GM21528 (cell line): ENCODE data around the gene AAGAB.

Experiments
- ATAC-seq: cut with Tn5 transposase; IDR thresholded peaks from one replicate; pipeline ENCODE4 v1.9.1; 2021; ENCODE audit warnings: mild to moderate bottlenecking, moderate library complexity; ENCODE audit not compliant: unreplicated experiment, low FRiP score

The AAGAB gene

GRCh38 chr15:67174864-67175573 lies 79.4 kb downstream of the AAGAB start:
- no peak for ATAC-seq

GRCh38 chr15:67174446-67174845 lies 80.0 kb downstream of the AAGAB start:
- no peak for ATAC-seq

- no peak for ATAC-seq
Observed at GRCh38 chr15:67173786-67174185, 80.7 kb downstream of the AAGAB start.

- no peak for ATAC-seq
Observed at GRCh38 chr15:67173005-67173404, 81.5 kb downstream of the AAGAB start.

- no peak for ATAC-seq
Observed at GRCh38 chr15:67172172-67172571, 82.3 kb downstream of the AAGAB start.

- no peak for ATAC-seq
Observed at GRCh38 chr15:67171471-67171870, 83.0 kb downstream of the AAGAB start.

- ATAC-seq, result no peak
Observed at GRCh38 chr15:67170143-67170925, 84.1 kb downstream of the AAGAB start.

- ATAC-seq, result no peak
Observed at GRCh38 chr15:67168694-67169093, 85.8 kb downstream of the AAGAB start.

- ATAC-seq, result no peak
Observed at GRCh38 chr15:67167091-67167490, 87.4 kb downstream of the AAGAB start.

GRCh38 chr15:67166280-67167009 lies 88.0 kb downstream of the AAGAB start:
- ATAC-seq, result no peak

GRCh38 chr15:67165254-67166253 lies 88.9 kb downstream of the AAGAB start:
- no peak for ATAC-seq

- no peak for ATAC-seq
Observed at GRCh38 chr15:67164811-67165253, 89.6 kb downstream of the AAGAB start.

- ATAC-seq, result no peak
Observed at GRCh38 chr15:67164401-67164791, 90.1 kb downstream of the AAGAB start.

GRCh38 chr15:67163180-67163579 lies 91.3 kb downstream of the AAGAB start:
- no peak for ATAC-seq

GRCh38 chr15:67161881-67162280 lies 92.6 kb downstream of the AAGAB start:
- no peak for ATAC-seq

GRCh38 chr15:67161412-67161811 lies 93.0 kb downstream of the AAGAB start:
- ATAC-seq, result no peak

GRCh38 chr15:67158367-67158766 lies 96.1 kb downstream of the AAGAB start:
- ATAC-seq, result no peak

GRCh38 chr15:67157521-67158252 lies 96.8 kb downstream of the AAGAB start:
- ATAC-seq, result no peak

- no peak for ATAC-seq
Observed at GRCh38 chr15:67156834-67157233, 97.6 kb downstream of the AAGAB start.
